GM18861 (cell line): ENCODE measurements around the gene SLC4A9.
"Not testable (repeated sequence)": the region's sequence is repeated elsewhere in the genome, so short reads cannot be mapped to it uniquely, and the experiment has no call there.

Experiments used
- ATAC-seq: cut with Tn5 transposase; IDR thresholded peaks from one replicate; pipeline ENCODE4 v1.9.1; 2021; ENCODE audit not compliant: unreplicated experiment

SLC4A9 gene

GRCh38 chr5:140393738-140394137, 33.7 kb downstream of the SLC4A9 start:
- no peak for ATAC-seq

GRCh38 chr5:140398379-140398811, 38.4 kb downstream of the SLC4A9 start:
- ATAC-seq = no peak

- no peak for ATAC-seq
Measured at GRCh38 chr5:140399979-140400729, 40.2 kb downstream of the SLC4A9 start.

GRCh38 chr5:140400730-140401361, 40.9 kb downstream of the SLC4A9 start:
- ATAC-seq = peak; percentile 61

- peak; percentile 87 for ATAC-seq
Measured at GRCh38 chr5:140401362-140402257, 41.6 kb downstream of the SLC4A9 start, which contains the start of gene ANKHD1. ANKHD1 (plus strand) TSS chr5:140401833; CDS start chr5:140401968, 135 bp downstream.

- no peak for ATAC-seq
Measured at GRCh38 chr5:140402258-140403074, 42.5 kb downstream of the SLC4A9 start.

GRCh38 chr5:140403613-140404012, 43.6 kb downstream of the SLC4A9 start:
- no peak for ATAC-seq

GRCh38 chr5:140408750-140409241, 48.8 kb downstream of the SLC4A9 start:
- ATAC-seq = no peak

- ATAC-seq = no peak
Measured at GRCh38 chr5:140413230-140413629, 53.2 kb downstream of the SLC4A9 start.

- no peak for ATAC-seq
Measured at GRCh38 chr5:140417235-140417634, 57.2 kb downstream of the SLC4A9 start.

- ATAC-seq = no peak
Measured at GRCh38 chr5:140418862-140419520, 59.0 kb downstream of the SLC4A9 start.

GRCh38 chr5:140420226-140420570, 60.2 kb downstream of the SLC4A9 start:
- no peak for ATAC-seq

- ATAC-seq = no peak
Measured at GRCh38 chr5:140420665-140421361, 60.8 kb downstream of the SLC4A9 start.

GRCh38 chr5:140421375-140421774, 61.4 kb downstream of the SLC4A9 start:
- ATAC-seq = not testable (repeated sequence)

- no peak for ATAC-seq
Measured at GRCh38 chr5:140423609-140424008, 63.6 kb downstream of the SLC4A9 start.

GRCh38 chr5:140424135-140424534, 64.1 kb downstream of the SLC4A9 start:
- no peak for ATAC-seq
